ENCODE results near the gene ANKMY1. TPM values are rescaled to one million over a fixed set of nuclear protein-coding genes. Genes with fewer than 3 reads are reported as not detected.

The ANKMY1 gene
- total RNA-seq, 4 donors from 2014 or later = 8.2 to 23.8 (median 17.1) TPM

DNA sequence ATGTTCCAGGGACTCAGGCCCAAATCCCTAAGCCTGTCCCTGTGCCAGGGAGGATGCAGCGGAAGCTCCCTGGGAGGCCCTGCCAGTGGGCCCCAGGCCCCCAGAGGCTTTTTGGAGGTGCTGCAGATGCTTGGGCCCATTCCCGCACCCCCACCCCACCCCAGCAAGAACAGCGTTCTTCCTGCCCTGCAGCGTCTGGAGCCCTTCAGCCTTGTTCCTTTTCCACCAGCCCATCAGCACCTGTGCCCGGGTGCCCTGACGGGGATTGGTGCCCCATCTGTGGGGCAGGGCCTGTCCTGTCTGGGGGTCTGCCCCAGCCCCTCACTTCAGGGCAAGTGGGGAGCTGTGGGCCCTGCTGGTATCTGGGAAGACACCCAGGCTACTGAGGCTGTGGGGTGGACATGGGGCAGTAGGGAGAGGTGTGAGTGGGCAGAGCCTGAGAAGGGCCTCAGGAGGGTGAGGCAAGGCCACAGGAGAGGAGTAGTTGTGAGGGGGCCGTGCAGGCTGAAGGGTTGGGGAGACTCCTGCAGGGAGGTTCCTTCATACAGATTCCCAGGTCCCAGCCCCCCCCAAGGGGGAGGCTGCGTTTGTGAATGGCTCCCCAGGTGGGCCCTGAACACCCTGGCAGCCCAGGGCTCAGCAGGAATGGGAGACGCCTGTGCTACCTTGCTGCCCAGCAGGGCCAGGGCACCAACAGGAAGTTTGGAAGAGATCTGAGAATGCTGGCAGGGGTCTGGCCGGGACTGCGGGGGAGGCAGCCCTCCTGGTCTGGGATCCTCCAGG lies 12.9 kb upstream of the ANKMY1 start:
- no peak for DNase-seq

DNA sequence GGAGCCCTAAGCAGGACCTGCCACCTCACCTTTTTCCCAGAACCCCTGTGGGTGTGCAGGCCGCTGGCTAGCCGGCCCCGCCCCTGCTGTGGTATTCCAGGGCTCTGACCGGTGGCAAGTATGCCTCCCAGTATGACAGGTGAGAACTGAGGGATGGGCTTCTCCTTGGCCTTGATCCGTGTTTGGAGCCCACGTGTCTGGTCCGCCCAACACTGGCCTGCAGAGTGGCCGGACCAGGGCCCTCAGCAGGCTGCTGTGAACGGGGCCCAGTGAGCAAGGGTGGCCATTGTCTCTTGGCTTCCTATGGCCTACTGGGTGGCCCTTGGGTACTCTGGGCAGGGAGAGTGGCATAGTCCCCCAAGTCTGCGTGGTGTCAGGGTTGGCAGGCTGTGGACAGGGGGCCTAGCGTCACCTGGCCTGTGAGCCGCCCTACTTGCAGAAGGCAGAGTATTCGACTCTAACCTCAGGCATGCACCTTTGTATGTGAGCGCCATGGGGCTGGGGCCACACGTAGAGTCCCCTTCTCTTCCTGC lies 12.3 kb upstream of the ANKMY1 start:
- WGBS, 2 donors = 96% methylated on average over 7 of the region's 15 CpGs; no CpG with 5 or more reads in 1 of the 2 donors
- intact Hi-C loops (cut with DNase I) = no loop called here
- DNase-seq = no peak
- no peaks in the 10 kb centered on the region for H3K9me3 ChIP-seq
- H3K36me3 ChIP-seq = peaks cover 5 to 37% (median 13%) of the 10 kb centered on the region in 3 donors
- peaks cover 42 to 80% (median 56%) of the 10 kb centered on the region in 3 donors for H3K4me1 ChIP-seq
- no peaks in the 10 kb centered on the region for H3K27me3 ChIP-seq
- peak overlapping the region in 2 of 4 donors; percentile 98 for H3K27ac ChIP-seq
- H3K4me3 ChIP-seq = peak overlapping the region in 3 of 4 donors; percentile 51 to 94 (median 85)
- TF ChIP-seq, protein P1, sequence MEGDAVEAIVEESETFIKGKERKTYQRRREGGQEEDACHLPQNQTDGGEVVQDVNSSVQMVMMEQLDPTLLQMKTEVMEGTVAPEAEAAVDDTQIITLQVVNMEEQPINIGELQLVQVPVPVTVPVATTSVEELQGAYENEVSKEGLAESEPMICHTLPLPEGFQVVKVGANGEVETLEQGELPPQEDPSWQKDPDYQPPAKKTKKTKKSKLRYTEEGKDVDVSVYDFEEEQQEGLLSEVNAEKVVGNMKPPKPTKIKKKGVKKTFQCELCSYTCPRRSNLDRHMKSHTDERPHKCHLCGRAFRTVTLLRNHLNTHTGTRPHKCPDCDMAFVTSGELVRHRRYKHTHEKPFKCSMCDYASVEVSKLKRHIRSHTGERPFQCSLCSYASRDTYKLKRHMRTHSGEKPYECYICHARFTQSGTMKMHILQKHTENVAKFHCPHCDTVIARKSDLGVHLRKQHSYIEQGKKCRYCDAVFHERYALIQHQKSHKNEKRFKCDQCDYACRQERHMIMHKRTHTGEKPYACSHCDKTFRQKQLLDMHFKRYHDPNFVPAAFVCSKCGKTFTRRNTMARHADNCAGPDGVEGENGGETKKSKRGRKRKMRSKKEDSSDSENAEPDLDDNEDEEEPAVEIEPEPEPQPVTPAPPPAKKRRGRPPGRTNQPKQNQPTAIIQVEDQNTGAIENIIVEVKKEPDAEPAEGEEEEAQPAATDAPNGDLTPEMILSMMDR (IDR thresholded peaks at IDR 0.05) = no peak
- no peak for TF ChIP-seq POLR2A (IDR thresholded peaks at IDR 0.05)

More for the DNA sequence above, 12.9 kb upstream of the ANKMY1 start:
- no peak for TF ChIP-seq POLR2A (IDR thresholded peaks at IDR 0.05)
- TF ChIP-seq, protein P1 (IDR thresholded peaks at IDR 0.05) = no peak
- no CpG with 5 or more reads among the region's 11 CpGs for WGBS, 2 donors
- Histone ChIP-seq H3K4me1 (peaks cover 40 to 80% (median 52%) of the 10 kb centered on the region in 3 donors), H3K36me3 (peaks cover 7 to 43% (median 18%) of the 10 kb centered on the region in 3 donors), H3K4me3 (no peak overlapping the region), H3K27me3 (no peaks in the 10 kb centered on the region), H3K27ac (peak overlapping the region in 1 of 4 donors; percentile 8), H3K9me3 (no peaks in the 10 kb centered on the region)
- intact Hi-C loops (cut with DNase I) = no loop called here

DNA sequence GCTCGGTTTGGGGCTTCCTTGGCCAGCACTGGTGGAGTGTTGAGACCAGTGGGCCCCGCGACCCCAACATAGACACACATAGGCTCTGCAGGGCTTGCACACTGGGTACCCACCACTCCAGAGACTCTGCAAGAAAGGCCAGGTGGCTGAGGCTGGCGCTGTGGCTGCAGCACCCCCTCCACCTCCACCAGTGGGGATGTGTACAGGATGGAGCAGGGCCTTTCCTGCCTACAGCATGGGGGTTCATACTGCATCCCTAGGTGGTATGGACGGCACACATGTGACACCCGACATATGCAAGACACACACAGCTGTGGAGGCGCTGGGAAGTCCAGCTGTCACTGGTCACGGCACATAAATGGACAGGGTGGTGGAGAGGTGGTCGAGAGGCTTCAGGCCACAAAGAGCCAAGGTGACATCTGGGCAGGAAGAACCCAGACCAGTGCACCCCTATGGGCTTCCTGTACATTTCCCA lies 11.8 kb upstream of the ANKMY1 start:
- peaks cover under 1 to 32% (median 9%) of the 10 kb centered on the region in 3 donors for H3K36me3 ChIP-seq
- peaks cover 45 to 80% (median 51%) of the 10 kb centered on the region in 3 donors for H3K4me1 ChIP-seq
- 20 to 83% methylated on average over 1 to 2 of the region's 9 CpGs for WGBS, 2 donors
- no peak for DNase-seq
- no peak for TF ChIP-seq POLR2A (IDR thresholded peaks at IDR 0.05)
- peak overlapping the region; percentile 51 to 94 (median 70) for H3K4me3 ChIP-seq
- no peaks in the 10 kb centered on the region for H3K9me3 ChIP-seq
- H3K27ac ChIP-seq = peak overlapping the region; percentile 27 to 98 (median 95)
- intact Hi-C loops (cut with DNase I) = no loop called here
- no peaks in the 10 kb centered on the region for H3K27me3 ChIP-seq

DNA sequence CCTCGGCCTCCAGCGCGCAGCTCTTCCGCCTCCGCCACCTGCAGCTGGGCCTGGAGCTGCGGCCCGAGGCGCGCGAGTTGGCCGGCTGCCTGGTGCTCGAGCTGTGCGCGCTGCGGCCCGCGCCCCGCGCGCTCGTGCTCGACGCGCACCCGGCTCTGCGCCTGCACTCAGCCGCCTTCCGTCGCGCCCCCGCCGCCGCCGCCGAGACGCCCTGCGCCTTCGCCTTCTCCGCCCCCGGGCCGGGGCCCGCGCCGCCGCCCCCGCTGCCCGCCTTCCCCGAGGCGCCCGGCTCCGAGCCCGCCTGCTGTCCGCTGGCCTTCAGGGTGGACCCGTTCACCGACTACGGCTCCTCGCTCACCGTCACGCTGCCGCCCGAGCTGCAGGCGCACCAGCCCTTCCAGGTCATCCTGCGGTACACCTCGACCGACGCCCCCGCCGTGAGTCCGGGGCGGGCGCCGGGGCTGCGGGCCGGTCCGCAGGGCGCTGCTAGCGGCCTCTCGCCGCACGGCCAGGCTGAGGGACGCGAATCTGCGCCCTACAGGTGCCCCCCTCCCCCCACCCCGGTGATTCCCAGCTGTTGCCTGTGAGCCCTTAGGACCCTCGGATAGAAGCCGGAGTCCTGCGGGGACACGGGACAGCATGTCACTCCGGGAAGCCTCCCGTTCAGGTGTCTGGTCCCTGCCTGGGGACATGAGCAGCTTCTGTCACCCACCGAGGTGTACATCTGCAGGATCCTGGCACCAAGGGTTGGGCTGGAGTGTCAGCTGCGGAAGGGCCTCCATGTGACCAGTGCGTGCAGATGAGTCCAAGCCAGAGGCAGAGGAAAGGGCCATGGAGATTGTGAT lies 11.1 kb upstream of the ANKMY1 start:
- Histone ChIP-seq H3K4me1 (peaks cover 47 to 80% (median 50%) of the 10 kb centered on the region in 3 donors), H3K27me3 (no peaks in the 10 kb centered on the region), H3K27ac (peak overlapping the region; percentile 27 to 98 (median 95)), H3K36me3 (peaks cover 0 to 25% (median 5%) of the 10 kb centered on the region in 3 donors), H3K4me3 (peak overlapping the region; percentile 51 to 94 (median 70)), H3K9me3 (no peaks in the 10 kb centered on the region)
- WGBS, 2 donors = no CpG with 5 or more reads among the region's 93 CpGs
- intact Hi-C loops (cut with DNase I) = no loop called here
- DNase-seq = no peak
- peak in 1 of 4 donors; percentile 11 for TF ChIP-seq POLR2A (IDR thresholded peaks at IDR 0.05)
- TF ChIP-seq, protein P1 (IDR thresholded peaks at IDR 0.05) = no peak
